Ammon's horn (tissue), 1 donor: Measurements from ENCODE around the gene IGF2.

Experiments used
- DNase-seq: peaks from one replicate; pipeline ENCODE4 v3.0.0-alpha.2; 2016; ENCODE audit warnings: low spot score

The IGF2 gene

GRCh38 chr11:2169626-2170570 is 30.7 kb upstream of the IGF2 start:
- no peak for DNase-seq

GRCh38 chr11:2169005-2169378 is 29.8 kb upstream of the IGF2 start:
- no peak for DNase-seq

- DNase-seq: no peak
Measured at GRCh38 chr11:2168286-2169004, 29.3 kb upstream of the IGF2 start.

GRCh38 chr11:2167141-2168045 is 28.2 kb upstream of the IGF2 start:
- DNase-seq: no peak

- no peak for DNase-seq
Measured at GRCh38 chr11:2166091-2166851, 27.1 kb upstream of the IGF2 start.

GRCh38 chr11:2165571-2165970 is 26.4 kb upstream of the IGF2 start:
- DNase-seq: no peak

GRCh38 chr11:2164861-2165555 is 25.8 kb upstream of the IGF2 start:
- DNase-seq: no peak

- no peak for DNase-seq
Measured at GRCh38 chr11:2164081-2164480, 24.9 kb upstream of the IGF2 start.

GRCh38 chr11:2163428-2163978 is 24.3 kb upstream of the IGF2 start:
- DNase-seq: no peak

- no peak for DNase-seq
Measured at GRCh38 chr11:2160736-2161259, 21.6 kb upstream of the IGF2 start, which contains the start of gene INS. Gene INS, minus strand, starts transcription at chr11:2161209. Its CDS starts 238 bp downstream, at chr11:2160971.

GRCh38 chr11:2159536-2160413 is 20.6 kb upstream of the IGF2 start:
- DNase-seq: no peak

- DNase-seq: no peak
Measured at GRCh38 chr11:2158966-2159365, 19.8 kb upstream of the IGF2 start.

- DNase-seq: no peak
Measured at GRCh38 chr11:2158296-2158737, 19.1 kb upstream of the IGF2 start.

- DNase-seq: no peak
Measured at GRCh38 chr11:2157294-2158040, 18.3 kb upstream of the IGF2 start.

- peak; percentile 69 for DNase-seq
Measured at GRCh38 chr11:2156416-2157182, 17.4 kb upstream of the IGF2 start.

GRCh38 chr11:2155511-2155910 is 16.3 kb upstream of the IGF2 start:
- no peak for DNase-seq

- no peak for DNase-seq
Measured at GRCh38 chr11:2154889-2155288, 15.7 kb upstream of the IGF2 start.

GRCh38 chr11:2154195-2154585 is 15.0 kb upstream of the IGF2 start:
- no peak for DNase-seq
